OCI-M1 (cell line): ENCODE results near the gene ACAA1.

Experiments
- DNase-seq: peaks from one replicate; lab custom pipeline; 2025; lab: John Stamatoyannopoulos, UW

The ACAA1 gene

DNA sequence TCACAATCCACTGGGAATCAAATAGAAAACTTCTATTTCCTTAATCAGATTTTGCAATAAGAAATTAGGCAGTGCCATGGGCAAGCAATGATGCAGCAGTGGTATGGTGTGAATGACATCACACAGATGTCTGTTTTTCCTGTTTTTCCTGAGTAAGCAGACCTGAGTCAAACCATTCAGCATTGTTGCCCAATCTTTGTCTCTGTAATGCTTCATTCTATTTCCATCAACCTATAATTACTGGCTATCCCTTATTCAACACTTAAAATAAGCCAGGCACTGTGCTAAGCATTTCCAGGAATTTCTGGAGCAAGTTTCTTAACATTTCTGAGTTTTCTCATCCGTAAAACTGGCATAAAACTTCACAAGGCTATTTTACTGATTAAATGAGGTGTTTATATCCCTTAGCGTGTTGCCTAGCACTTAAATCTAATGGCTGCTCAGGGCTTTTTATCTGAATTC is 17.1 kb upstream of the ACAA1 start:
- DNase-seq, result peak; percentile 19

DNA sequence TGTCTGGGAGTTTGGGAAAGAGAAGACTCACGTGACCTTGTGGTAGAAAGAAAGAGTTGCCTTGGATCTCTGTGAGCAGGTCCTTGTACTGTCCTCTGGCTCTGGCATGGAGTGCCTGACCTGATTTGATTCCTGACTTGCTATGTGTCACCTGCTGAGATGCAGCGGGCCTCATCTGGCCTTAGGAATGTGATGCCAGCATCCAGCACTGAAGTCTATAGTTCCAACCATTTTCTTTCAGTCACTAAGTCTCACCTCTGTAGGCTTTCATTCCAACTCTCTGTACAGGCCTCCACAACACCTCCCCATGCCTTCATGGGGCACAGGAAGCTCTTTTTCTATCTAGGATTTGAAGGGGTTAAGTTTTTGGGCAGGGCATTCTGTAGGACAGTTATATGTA is 16.3 kb upstream of the ACAA1 start:
- DNase-seq, result no peak

- no peak for DNase-seq
These were observed 15.7 kb upstream of the ACAA1 start for GRCh38 chr3:38152609-38153008.

DNA sequence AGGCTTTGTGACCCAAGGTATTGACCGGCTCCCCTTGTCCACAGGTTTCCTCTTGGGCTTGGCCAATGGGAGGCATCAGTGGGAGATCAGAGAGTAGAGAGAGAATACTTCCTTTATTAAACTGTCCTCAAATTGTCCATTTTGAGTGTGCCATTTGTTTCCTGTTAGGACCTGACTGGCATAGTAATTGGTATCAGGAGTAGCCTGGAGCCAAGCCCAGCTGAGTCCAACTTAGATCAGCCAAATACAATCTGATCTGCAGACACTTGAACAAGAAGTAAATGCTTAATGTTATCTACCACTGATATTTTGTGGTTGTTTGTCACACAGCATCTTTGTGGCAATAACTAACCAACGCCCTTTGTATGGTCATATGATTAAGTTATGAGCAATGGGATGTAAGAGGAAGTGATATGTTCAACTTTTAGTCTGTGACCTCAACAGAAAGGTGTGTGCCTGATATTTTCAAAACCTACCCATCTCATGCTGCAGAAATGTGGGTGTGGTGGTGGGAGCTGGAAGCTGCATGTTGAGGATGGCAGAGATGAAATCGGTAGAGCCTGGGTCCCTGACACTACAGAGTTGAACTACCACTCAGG is 14.8 kb upstream of the ACAA1 start:
- DNase-seq, result peak; percentile 37

- DNase-seq, result peak; percentile 57
These were observed 14.0 kb upstream of the ACAA1 start for GRCh38 chr3:38150780-38151528.

GRCh38 chr3:38149708-38150107 is 12.8 kb upstream of the ACAA1 start:
- peak; percentile 86 for DNase-seq

- no peak for DNase-seq
These were observed 11.5 kb upstream of the ACAA1 start for GRCh38 chr3:38148311-38148882.

DNA sequence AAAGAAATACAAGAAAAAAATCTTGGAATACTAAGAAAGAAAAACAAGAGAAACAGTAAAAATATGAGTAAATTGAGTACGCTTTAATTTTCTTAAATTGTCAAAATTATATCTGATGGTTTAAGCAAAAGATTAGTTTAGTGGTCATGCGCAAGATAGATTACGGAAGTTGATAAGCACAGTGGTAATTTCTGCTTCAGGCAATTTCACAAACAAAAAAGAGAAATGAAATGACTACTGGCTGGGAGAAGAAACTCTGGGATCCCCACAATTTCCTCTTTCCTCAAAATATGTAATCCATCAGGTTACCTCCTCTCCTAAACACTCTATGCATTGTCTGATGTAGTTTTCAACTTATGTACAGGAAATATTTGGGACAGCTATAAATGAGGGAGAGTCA is 10.5 kb upstream of the ACAA1 start:
- DNase-seq, result peak; percentile 24

GRCh38 chr3:38146504-38146903 is 9.6 kb upstream of the ACAA1 start:
- no peak for DNase-seq

DNA sequence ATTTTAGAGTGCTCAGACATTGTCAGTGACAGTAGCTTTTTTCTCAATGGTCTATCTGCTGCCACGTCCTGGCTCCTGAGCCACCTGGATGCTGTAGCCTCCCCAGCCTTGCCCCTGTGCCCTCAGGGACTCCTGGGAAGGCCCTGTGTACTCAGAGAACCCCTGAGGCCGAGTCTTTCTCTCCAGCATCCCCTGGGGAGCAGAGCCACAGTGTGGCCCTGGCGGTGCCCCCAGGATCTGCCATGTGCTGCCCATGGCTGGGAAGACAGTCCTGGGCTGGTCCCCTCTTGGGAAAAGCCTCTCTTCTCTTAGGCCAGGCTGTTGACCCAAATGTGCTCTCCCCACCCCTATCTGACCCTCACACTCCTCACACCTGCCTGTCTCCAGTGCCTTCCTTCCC is 6.6 kb upstream of the ACAA1 start:
- DNase-seq, result no peak

GRCh38 chr3:38142959-38143358 is 6.0 kb upstream of the ACAA1 start:
- DNase-seq, result no peak

DNA sequence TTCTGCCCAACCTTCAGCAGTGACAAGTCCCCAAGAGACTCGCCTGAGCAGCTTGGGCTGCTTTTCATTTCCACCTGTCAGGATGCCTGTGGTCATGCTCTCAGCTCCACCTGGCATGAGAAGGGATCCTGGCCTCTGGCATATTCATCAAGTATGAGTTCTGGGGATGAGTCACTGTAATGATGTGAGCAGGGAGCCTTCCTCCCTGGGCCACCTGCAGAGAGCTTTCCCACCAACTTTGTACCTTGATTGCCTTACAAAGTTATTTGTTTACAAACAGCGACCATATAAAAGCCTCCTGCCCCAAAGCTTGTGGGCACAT is 5.0 kb upstream of the ACAA1 start:
- no peak for DNase-seq

DNA sequence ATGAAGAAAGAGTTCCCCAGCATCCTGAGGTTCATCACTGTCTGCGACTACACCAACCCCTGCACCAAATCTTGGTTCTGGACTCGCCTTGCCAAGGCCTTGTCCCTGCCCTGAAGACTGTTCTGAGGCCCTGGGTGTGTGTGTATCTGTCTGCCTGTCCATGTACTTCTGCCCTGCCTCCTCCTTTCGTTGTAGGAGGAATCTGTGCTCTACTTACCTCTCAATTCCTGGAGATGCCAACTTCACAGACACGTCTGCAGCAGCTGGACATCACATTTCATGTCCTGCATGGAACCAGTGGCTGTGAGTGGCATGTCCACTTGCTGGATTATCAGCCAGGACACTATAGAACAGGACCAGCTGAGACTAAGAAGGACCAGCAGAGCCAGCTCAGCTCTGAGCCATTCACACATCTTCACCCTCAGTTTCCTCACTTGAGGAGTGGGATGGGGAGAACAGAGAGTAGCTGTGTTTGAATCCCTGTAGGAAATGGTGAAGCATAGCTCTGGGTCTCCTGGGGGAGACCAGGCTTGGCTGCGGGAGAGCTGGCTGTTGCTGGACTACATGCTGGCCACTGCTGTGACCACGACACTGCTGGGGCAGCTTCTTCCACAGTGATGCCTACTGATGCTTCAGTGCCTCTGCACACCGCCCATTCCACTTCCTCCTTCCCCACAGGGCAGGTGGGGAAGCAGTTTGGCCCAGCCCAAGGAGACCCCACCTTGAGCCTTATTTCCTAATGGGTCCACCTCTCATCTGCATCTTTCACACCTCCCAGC is 4.4 kb upstream of the ACAA1 start:
- DNase-seq, result no peak

- no peak for DNase-seq
These were observed 3.6 kb upstream of the ACAA1 start for GRCh38 chr3:38140326-38141172.

DNA sequence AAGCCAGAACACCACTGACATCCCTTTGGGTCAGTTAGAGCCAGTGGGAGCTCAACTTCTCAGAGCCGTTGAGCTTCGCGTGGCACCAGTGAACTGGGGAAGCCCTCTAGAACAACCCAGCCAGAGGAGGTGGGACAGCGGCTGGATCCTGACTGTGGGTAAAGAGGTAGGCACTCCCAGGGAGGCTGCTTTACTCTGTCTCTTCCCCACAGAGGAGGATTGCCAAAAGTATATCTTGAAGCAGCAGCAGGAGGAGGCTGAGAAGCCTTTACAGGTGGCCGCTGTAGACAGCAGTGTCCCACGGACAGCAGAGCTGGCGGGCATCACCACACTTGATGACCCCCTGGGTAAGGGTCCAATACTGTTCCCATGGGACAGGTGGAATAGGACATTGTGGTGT is 2.7 kb upstream of the ACAA1 start:
- no peak for DNase-seq

- DNase-seq, result peak; percentile 45
These were observed 2.3 kb upstream of the ACAA1 start for GRCh38 chr3:38139191-38139590.

DNA sequence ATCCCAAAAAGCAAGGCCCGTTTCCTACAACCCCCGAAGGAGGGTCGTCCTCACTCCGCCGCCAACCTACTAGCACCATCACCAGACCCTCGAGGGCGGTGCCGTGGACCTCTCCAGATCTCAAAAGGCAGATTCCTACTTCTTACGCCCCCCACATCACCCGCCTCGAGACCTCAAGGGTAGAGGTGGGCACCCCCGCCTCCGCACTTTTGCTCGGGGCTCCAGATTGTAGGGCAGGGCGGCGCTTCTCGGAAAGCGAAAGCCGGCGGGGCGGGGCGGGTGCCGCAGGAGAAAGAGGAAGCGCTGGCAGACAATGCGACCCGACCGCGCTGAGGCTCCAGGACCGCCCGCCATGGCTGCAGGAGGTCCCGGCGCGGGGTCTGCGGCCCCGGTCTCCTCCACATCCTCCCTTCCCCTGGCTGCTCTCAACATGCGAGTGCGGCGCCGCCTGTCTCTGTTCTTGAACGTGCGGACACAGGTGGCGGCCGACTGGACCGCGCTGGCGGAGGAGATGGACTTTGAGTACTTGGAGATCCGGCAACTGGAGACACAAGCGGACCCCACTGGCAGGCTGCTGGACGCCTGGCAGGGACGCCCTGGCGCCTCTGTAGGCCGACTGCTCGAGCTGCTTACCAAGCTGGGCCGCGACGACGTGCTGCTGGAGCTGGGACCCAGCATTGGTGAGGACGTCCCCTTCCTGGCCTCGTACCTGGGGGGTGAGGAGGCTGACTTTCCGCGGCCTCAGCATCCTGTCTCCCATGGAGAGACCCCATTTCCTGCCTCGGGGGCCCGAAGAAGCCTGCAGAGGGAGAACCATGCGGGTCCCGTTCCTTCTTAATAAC is 1.6 kb upstream of the ACAA1 start, which contains the start of gene MYD88:
Gene MYD88 (plus strand): TSS at position 313 of the 842 bp plus-strand sequence. CDS start 40 bp downstream, at position 353.
- peak; percentile 87 for DNase-seq

- peak; percentile 70 for DNase-seq
These were observed 855 bp upstream of the ACAA1 start for GRCh38 chr3:38137615-38138348.

DNA sequence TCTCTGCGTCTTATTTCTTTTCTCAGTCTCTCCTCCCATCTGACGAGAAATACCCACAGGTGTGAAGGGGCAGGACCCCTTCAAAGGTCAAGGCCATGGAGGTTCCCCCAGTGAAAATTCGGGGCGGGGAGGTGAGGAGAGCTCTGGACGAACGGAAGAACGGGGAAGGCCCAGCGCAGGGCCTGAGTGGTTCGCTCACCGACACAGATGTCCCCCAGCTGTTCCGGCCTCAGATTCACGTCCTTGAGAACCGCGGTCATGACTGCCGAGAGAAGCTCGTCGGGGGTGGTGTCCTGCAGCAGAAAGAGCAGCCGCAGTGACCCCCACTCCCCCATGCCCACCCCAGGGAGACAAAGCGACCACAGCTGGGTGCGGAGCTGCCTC is 542 bp downstream of the ACAA1 start:
- no peak for DNase-seq

GRCh38 chr3:38135621-38136277 is 1.2 kb downstream of the ACAA1 start:
- DNase-seq, result peak; percentile 68
